ENCODE results near the gene ARL4C.

Gene ARL4C

GRCh38 chr2:234468503-234468902 is 28.4 kb downstream of the ARL4C start:
- DNase-seq (ENCODE audit: low read depth), result peak; percentile 16
- H3K4me3 ChIP-seq (ENCODE audit: control insufficient read depth, low read depth, low read length), result no peak overlapping the region
- no peak for TF ChIP-seq CTCF (conservative IDR thresholded peaks at IDR 0.05; ENCODE audit: control insufficient read depth, insufficient read depth, low read depth, low read length)

- H3K4me3 ChIP-seq (ENCODE audit: control insufficient read depth, low read depth, low read length), result no peak overlapping the region
- TF ChIP-seq CTCF (conservative IDR thresholded peaks at IDR 0.05; ENCODE audit: control insufficient read depth, insufficient read depth, low read depth, low read length), result no peak
- peak; percentile 84 for DNase-seq (ENCODE audit: low read depth)
Observed at GRCh38 chr2:234467289-234467688, 29.6 kb downstream of the ARL4C start.

- TF ChIP-seq CTCF (conservative IDR thresholded peaks at IDR 0.05; ENCODE audit: control insufficient read depth, insufficient read depth, low read depth, low read length), result no peak
- no peak overlapping the region for H3K4me3 ChIP-seq (ENCODE audit: control insufficient read depth, low read depth, low read length)
- no peak for DNase-seq (ENCODE audit: low read depth)
Observed at GRCh38 chr2:234464291-234464645, 32.6 kb downstream of the ARL4C start.

- no peak for TF ChIP-seq CTCF (conservative IDR thresholded peaks at IDR 0.05; ENCODE audit: control insufficient read depth, insufficient read depth, low read depth, low read length)
- H3K4me3 ChIP-seq (ENCODE audit: control insufficient read depth, low read depth, low read length), result no peak overlapping the region
- no peak for DNase-seq (ENCODE audit: low read depth)
Observed at GRCh38 chr2:234463626-234464290, 33.1 kb downstream of the ARL4C start.

GRCh38 chr2:234462218-234462992 is 34.5 kb downstream of the ARL4C start:
- no peak for DNase-seq (ENCODE audit: low read depth)
- H3K4me3 ChIP-seq (ENCODE audit: control insufficient read depth, low read depth, low read length), result no peak overlapping the region
- TF ChIP-seq CTCF (conservative IDR thresholded peaks at IDR 0.05; ENCODE audit: control insufficient read depth, insufficient read depth, low read depth, low read length), result no peak

- no peak overlapping the region for H3K4me3 ChIP-seq (ENCODE audit: control insufficient read depth, low read depth, low read length)
- DNase-seq (ENCODE audit: low read depth), result no peak
- TF ChIP-seq CTCF (conservative IDR thresholded peaks at IDR 0.05; ENCODE audit: control insufficient read depth, insufficient read depth, low read depth, low read length), result no peak
Observed at GRCh38 chr2:234459401-234460009, 37.4 kb downstream of the ARL4C start.

All from fibroblast of mammary gland (primary cell).